ENCODE results near the gene MPP3.

Gene MPP3

GRCh38 chr17:43856141-43856540 is 23.2 kb upstream of the MPP3 start:
- H3K27me3 Mint-ChIP-seq (ENCODE audit: low read depth, poor library complexity) = peaks cover 39% of the 10 kb centered on the region
- no peak overlapping the region for H3K4me3 Mint-ChIP-seq

GRCh38 chr17:43855061-43855460 is 22.1 kb upstream of the MPP3 start:
- Mint-ChIP-seq H3K4me3 (no peak overlapping the region), H3K27me3 (ENCODE audit: low read depth, poor library complexity) (peaks cover 40% of the 10 kb centered on the region), H3K4me1 (peaks cover 42% of the 10 kb centered on the region), H3K9me3 (no peaks in the 10 kb centered on the region), H3K36me3 (ENCODE audit: low read depth) (no peaks in the 10 kb centered on the region), H3K27ac (no peak overlapping the region)
- no peak for DNase-seq
- no peak for TF ChIP-seq CTCF (IDR thresholded peaks at IDR 0.05)

More at GRCh38 chr17:43856141-43856540, 23.2 kb upstream of the MPP3 start:
- Mint-ChIP-seq H3K27ac (no peak overlapping the region), H3K9me3 (no peaks in the 10 kb centered on the region), H3K36me3 (ENCODE audit: low read depth) (no peaks in the 10 kb centered on the region), H3K4me1 (peaks cover 50% of the 10 kb centered on the region)
- no peak for TF ChIP-seq CTCF (IDR thresholded peaks at IDR 0.05)
- no peak for DNase-seq

GRCh38 chr17:43854498-43854897 is 21.6 kb upstream of the MPP3 start:
- TF ChIP-seq CTCF (IDR thresholded peaks at IDR 0.05) = no peak
- no peak overlapping the region for H3K27ac Mint-ChIP-seq

GRCh38 chr17:43853546-43853945 is 20.6 kb upstream of the MPP3 start:
- TF ChIP-seq CTCF (IDR thresholded peaks at IDR 0.05) = no peak
- Mint-ChIP-seq H3K4me3 (no peak overlapping the region), H3K4me1 (peaks cover 37% of the 10 kb centered on the region), H3K27ac (no peak overlapping the region), H3K9me3 (no peaks in the 10 kb centered on the region), H3K27me3 (ENCODE audit: low read depth, poor library complexity) (peaks cover 53% of the 10 kb centered on the region), H3K36me3 (ENCODE audit: low read depth) (no peaks in the 10 kb centered on the region)
- DNase-seq = no peak

More at GRCh38 chr17:43854498-43854897, 21.6 kb upstream of the MPP3 start:
- H3K4me3 Mint-ChIP-seq = no peak overlapping the region
- DNase-seq = no peak
- peaks cover 39% of the 10 kb centered on the region for H3K4me1 Mint-ChIP-seq
- H3K36me3 Mint-ChIP-seq (ENCODE audit: low read depth) = no peaks in the 10 kb centered on the region
- no peaks in the 10 kb centered on the region for H3K9me3 Mint-ChIP-seq
- H3K27me3 Mint-ChIP-seq (ENCODE audit: low read depth, poor library complexity) = peaks cover 46% of the 10 kb centered on the region

- DNase-seq = no peak
- Mint-ChIP-seq H3K27me3 (ENCODE audit: low read depth, poor library complexity) (peaks cover 56% of the 10 kb centered on the region), H3K9me3 (no peaks in the 10 kb centered on the region), H3K36me3 (ENCODE audit: low read depth) (no peaks in the 10 kb centered on the region), H3K4me1 (peaks cover 35% of the 10 kb centered on the region), H3K27ac (no peak overlapping the region), H3K4me3 (no peak overlapping the region)
- TF ChIP-seq CTCF (IDR thresholded peaks at IDR 0.05) = no peak
Observed at GRCh38 chr17:43852571-43852970, 19.6 kb upstream of the MPP3 start.

GRCh38 chr17:43849116-43849515 is 16.2 kb upstream of the MPP3 start:
- Mint-ChIP-seq H3K36me3 (ENCODE audit: low read depth) (no peaks in the 10 kb centered on the region), H3K4me1 (peaks cover 48% of the 10 kb centered on the region), H3K27me3 (ENCODE audit: low read depth, poor library complexity) (peaks cover 59% of the 10 kb centered on the region), H3K4me3 (no peak overlapping the region), H3K27ac (no peak overlapping the region), H3K9me3 (no peaks in the 10 kb centered on the region)
- TF ChIP-seq CTCF (IDR thresholded peaks at IDR 0.05) = no peak
- DNase-seq = no peak
